GM06990 (cell line): ENCODE measurements around the gene TXNRD3.

Source experiments
- DNase-seq: peaks from one replicate; pipeline ENCODE4 v3.0.0-alpha.2; 2011; ENCODE audit not compliant: insufficient read length; ENCODE audit errors: extremely low read depth
- H3K27me3 ChIP-seq: replicated peaks from 2 replicates; pipeline ENCODE4 v1.6.0; 2011; ENCODE audit warnings: low read length; ENCODE audit not compliant: control insufficient read depth, insufficient read depth
- H3K36me3 ChIP-seq: 2 replicates; pipeline ENCODE4 v1.5.1; 2011; ENCODE audit warnings: low read length; ENCODE audit not compliant: control insufficient read depth, insufficient read depth
- H3K4me3 ChIP-seq: replicated peaks from 2 replicates; pipeline ENCODE4 v1.5.1; 2011; ENCODE audit warnings: low read depth, mild to moderate bottlenecking, control low read depth, low read length
- TF ChIP-seq, protein P1 (sequence below): IDR thresholded peaks from 2 replicates; pipeline ENCODE4 v1.5.1; 2011; ENCODE audit warnings: low read length, control low read depth, mild to moderate bottlenecking, inconsistent platforms; ENCODE audit not compliant: insufficient read depth, poor library complexity, severe bottlenecking

Gene TXNRD3

DNA sequence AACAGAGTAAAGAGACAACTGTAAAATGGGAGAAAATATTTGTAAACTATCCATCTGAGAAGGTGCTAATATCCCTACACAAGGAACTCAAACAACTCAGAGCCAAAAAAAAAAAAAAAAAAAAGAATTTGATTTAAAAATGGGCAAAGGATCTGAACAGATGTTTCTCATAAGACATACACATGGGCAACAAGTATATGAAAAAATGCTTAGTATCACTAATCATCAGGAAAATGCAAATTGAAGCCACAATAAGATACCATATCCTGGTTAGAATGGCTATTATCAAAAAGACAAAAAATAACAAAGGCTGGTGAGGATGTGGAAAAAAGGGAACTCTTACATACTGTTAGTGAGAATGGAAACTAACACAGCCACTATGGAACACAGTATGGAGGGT lies 36.2 kb downstream of the TXNRD3 start:
- no peaks in the 10 kb centered on the region for H3K36me3 ChIP-seq
- H3K4me3 ChIP-seq = no peak overlapping the region
- H3K27me3 ChIP-seq = no peaks in the 10 kb centered on the region
- no peak for DNase-seq
- TF ChIP-seq, protein P1, sequence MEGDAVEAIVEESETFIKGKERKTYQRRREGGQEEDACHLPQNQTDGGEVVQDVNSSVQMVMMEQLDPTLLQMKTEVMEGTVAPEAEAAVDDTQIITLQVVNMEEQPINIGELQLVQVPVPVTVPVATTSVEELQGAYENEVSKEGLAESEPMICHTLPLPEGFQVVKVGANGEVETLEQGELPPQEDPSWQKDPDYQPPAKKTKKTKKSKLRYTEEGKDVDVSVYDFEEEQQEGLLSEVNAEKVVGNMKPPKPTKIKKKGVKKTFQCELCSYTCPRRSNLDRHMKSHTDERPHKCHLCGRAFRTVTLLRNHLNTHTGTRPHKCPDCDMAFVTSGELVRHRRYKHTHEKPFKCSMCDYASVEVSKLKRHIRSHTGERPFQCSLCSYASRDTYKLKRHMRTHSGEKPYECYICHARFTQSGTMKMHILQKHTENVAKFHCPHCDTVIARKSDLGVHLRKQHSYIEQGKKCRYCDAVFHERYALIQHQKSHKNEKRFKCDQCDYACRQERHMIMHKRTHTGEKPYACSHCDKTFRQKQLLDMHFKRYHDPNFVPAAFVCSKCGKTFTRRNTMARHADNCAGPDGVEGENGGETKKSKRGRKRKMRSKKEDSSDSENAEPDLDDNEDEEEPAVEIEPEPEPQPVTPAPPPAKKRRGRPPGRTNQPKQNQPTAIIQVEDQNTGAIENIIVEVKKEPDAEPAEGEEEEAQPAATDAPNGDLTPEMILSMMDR = no peak

DNA sequence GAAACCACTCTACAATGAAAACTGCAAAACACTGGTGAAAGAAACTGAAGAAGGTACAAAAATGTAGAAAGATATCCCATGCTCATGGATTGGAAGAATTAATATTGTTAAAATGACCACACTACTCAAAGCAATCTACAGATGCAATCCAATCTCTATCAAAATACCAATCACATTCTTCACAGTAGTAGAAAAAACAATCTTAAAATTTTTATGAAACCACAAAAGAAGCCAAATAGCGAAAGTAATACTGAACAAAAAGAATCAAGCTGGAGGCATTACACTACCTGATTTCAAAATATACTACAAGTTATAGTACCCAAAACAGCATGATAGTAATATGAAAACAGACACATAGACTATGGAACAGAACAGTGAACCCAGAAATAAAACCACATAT lies 36.9 kb downstream of the TXNRD3 start:
- no peaks in the 10 kb centered on the region for H3K36me3 ChIP-seq
- DNase-seq = no peak
- no peak overlapping the region for H3K4me3 ChIP-seq
- TF ChIP-seq, protein P1 = no peak
- H3K27me3 ChIP-seq = no peaks in the 10 kb centered on the region

DNA sequence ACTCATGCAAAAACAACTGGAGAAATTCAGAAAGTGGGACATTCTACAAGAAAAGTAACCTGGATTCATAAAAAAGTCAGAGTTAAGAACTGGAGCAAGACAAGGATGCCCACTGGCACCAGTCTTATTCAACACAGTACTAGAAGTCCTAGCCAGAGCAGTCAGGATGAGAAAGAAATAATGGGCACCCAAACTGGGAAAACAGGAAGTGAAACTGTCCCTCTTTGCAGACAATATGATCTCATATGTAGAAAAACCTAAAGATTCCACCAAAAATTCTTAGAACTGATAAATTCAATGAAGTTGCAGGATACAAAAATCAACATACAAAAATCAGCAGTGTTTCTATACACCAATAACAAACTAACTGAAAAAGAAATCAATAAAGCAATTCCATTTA lies 37.4 kb downstream of the TXNRD3 start:
- no peak for DNase-seq
- Histone ChIP-seq H3K4me3 (no peak overlapping the region), H3K36me3 (no peaks in the 10 kb centered on the region), H3K27me3 (no peaks in the 10 kb centered on the region)
- TF ChIP-seq, protein P1 = no peak

DNA sequence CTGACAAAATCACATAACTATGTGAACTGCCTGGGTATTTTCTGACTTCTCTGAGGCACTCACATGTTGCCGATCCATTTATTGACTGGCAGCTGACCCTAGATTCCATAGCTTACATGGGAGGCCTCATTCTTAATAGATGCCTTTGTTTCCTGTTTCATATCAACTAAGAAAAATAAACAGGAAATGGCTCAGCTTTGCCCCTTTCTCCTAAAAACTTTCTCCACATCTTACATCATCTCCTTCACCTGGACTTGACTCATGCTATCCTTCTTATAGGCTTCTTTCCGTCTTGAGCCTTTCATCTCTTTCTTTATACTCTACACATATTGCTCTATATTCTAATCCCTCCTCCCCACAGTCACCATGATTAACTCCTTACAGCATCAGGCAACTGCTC lies 38.0 kb downstream of the TXNRD3 start:
- Histone ChIP-seq H3K27me3 (no peaks in the 10 kb centered on the region), H3K36me3 (no peaks in the 10 kb centered on the region), H3K4me3 (no peak overlapping the region)
- TF ChIP-seq, protein P1 = no peak
- DNase-seq = no peak

DNA sequence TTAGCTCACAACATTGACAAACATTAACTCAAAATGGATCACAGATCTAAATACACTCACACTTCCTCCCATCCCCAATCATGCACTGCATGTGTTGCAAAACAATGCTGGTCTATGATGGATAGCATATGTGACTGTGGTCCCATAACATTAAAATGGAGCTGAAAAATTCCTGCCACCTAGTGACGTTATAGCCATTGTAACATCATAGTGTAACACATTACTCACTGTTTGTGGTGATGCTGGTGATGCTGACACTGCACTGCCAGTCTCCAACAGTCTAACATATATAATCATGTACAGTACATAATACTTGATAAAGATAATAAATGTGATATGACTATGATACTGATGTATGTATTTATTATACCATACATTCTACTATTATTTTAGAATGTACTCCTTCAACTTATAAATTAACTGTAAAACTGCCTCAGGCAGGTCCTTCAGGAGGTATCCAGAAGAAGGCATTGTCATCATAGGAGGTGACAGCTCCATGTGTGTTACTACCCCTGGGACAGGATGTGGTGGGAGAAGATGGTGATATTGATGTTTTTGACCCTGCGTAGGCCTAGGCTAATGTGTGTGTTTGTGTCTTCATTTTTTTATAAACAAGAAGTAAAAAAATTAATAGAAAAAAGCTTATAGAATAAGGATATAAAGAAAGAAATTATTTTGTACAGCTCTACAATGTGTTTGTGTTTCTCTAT lies 41.3 kb downstream of the TXNRD3 start:
- TF ChIP-seq, protein P1 = no peak
- Histone ChIP-seq H3K4me3 (no peak overlapping the region), H3K27me3 (no peaks in the 10 kb centered on the region), H3K36me3 (no peaks in the 10 kb centered on the region)
- DNase-seq = no peak
